GM21723 (cell line): ENCODE data around the gene CCDC157.

Source experiments
- ATAC-seq: cut with Tn5 transposase; IDR thresholded peaks from one replicate; pipeline ENCODE4 v1.9.1; 2021; ENCODE audit warnings: mild to moderate bottlenecking, moderate library complexity; ENCODE audit not compliant: unreplicated experiment

Gene CCDC157

DNA sequence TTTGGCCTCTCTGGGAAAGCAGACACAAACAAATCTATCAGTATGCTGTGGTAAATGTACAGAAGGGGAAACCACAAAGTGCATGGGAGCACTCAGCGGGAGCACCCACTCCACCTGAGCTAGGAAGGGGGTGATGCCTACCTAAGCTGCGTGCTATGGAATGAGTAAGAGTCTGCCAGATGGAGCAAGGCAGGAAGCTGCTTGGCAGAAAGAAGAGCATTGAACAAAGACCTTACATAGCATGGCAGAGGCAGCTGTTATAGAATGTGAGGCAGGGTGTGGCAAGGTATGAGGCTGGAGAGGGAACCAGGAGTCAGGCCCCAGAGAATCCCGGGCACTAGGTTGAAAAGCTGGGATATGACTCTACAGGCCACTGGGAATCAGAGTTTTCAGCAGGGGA is 55.0 kb downstream of the CCDC157 start:
- no peak for ATAC-seq

DNA sequence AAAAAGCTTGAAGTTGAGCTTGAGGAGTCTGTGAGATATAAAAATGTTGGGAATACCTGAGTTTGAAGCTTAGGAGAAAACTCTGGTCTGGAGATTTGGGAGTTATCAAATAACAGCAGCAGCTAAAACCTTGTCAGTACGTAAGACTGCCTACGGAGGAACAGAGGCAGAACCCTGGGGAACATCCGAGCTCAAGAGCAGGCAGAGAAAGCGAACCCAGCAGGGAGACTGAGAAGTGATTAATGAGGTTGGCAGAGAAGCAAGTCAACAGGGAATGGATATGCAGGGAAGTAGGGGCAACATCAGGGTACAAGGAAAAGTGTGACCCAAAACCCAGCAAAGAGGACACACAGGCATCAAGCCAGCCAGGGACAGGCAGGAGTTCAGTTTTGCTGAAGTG is 56.2 kb downstream of the CCDC157 start:
- no peak for ATAC-seq

DNA sequence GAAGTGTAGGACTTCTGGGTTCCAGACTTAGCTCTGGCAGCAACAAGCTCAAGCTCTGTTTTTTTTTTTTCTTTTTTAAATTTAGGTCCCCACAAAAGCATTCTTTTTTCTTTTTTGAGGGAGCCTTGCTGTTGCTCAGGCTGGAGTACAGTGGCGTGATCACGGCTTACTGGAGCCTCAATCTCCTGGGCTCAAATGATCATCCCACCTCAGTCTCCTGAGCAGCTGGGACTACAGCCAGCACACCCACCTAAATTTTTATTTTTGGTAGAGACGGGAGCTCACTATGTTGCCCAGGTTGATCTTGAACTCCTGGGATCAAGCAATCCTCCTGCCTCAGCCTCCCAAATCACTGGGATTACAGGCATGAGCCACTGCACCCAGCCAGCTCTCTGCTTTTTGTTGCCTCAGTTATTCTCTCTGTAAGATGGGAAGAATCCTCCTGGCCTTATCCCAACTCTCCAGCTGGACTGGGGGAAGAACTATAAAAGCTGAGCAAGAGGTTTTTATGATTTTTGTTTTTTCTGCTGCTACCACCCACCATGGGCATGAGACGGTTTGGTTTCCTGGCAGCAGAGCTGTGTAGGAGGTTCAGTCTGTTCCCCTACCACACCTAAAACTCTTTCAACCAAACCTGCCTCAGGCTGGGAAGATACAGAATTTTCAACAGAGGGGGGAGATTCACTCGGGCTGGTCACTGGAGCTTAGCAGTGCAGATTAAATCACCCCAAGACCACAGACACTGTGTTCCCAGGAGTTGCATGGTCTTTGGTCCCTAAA is 57.1 kb downstream of the CCDC157 start:
- no peak for ATAC-seq

DNA sequence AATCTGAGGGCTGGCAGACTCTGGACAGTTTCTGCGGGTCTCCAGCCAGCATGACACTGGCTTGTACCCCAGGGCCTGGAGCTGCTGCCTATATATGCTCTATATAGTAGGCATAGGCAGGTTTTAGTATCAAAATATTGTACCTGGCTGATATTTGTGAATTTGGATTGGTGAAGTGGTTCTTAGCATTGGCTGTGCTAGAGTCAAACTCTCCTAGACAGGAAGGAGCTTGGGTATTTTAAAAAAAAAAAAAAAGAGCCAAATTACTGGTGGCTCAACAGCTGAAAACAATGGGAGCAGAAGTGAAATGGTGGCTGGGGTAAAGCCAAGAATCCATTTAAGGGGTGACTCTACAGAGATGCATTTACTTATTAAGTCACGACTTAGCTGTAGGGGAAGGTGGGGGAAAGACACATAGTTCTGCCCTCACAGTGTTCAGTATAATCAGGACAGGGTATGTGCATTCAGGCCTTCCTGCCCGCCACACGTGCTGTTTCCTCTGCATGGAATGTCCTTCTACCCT is 57.8 kb downstream of the CCDC157 start:
- no peak for ATAC-seq

DNA sequence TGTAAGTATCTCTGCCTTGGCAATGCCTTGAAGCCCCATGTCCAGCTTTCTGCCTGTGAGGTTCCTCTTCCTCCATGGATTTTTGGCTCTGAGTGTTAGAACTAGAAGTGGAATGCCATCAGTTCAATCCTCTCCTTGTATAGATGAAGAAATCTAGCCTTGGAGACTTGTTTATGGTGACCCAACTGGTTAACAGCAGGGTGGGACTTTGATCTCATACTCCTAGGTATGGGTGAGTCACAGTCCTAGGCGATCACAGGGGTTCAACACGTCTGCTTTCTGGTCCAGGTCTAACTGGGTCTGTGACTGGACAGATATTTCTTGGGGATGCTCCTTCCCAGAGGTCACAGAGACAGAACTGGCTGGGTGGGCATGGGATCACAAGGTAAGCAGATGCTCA is 59.6 kb downstream of the CCDC157 start:
- ATAC-seq: no peak

DNA sequence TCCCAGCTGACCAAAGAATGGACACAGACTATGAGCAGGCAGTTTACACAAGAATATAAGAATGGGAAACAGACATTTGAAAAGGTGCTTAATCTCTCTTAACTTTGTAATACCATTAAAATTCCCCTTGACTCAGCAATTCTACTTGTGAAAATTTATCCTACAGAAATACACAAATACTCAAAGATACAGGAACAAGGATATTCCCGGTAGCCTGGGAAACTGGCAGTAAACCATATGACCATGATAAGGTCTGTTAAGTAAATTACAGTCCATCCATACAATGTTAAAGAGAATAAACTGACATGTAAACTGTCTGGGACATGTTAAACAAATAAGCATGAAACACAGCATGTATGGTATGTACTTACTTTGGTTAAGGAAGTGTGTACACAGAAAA is 60.0 kb downstream of the CCDC157 start:
- no peak for ATAC-seq

DNA sequence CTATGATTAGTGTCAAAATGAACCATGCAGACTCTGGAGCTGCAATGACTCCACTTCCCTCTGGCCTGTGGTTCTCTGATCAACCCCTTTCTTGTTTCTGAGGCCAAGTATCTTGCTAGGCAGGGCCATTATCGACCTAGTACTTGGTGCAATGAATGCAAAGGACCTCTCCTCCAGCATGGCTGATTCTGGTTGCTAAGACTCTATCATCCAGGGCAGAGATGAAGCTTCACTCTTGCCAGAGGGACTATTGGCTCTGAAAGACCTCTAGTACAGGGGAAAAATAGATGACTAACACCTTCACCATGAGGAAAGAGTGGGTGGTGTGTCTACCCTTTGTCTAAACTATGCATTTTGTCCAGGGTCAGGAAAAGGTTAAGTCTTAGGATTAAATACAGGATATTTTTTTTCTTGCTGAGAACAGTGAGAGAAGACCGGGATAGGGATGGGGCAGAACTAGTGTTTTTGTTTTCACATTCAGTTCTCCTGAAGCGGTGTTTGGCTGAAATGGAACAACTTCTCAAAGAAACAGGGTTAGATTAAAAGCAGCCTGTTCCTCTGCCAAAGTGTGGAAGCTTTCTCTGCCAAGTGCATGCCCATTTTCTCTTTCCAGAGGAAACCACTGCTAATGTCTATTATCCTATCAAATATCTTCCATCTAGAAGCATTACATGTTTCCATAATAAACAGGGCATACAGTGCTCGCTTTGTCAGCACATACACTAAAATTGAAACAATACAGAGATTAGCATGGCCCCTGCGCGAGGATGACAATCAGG is 63.7 kb downstream of the CCDC157 start:
- no peak for ATAC-seq

DNA sequence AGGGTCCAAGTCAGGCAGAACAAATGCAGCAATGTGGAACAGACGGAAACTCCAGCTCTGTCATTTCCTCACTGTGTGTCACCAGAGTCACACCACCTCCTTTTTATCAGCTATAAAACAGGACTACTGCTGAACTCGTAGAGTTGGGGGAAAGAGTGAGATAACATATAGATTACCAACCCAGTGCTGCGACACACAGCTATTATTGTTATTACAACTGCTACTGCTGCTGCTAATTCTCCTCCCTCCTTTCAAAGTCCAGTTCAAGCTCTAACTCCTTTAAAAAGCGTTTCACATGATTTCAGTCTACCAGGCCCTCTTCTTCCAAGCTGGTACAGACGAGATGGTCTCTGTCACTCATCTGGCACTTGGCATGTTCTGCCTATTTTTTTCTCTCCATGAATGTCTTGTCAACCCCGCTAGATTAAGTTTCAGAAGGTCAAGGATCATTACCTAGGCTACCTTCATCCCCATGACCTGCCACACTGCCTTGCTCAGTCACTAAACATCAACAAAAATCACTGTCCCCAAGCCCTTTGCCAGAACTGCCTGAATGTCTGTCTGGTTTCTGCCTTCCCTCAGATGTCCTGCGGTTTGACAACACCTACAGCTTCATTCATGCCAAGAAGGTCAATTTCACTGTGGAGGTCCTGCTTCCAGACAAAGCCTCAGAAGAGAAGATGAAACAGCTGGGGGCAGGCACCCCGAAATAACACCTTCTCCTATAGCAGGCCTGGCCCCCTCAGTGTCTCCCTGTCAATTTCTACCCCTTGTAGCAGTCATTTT is 65.1 kb downstream of the CCDC157 start:
- ATAC-seq: no peak

DNA sequence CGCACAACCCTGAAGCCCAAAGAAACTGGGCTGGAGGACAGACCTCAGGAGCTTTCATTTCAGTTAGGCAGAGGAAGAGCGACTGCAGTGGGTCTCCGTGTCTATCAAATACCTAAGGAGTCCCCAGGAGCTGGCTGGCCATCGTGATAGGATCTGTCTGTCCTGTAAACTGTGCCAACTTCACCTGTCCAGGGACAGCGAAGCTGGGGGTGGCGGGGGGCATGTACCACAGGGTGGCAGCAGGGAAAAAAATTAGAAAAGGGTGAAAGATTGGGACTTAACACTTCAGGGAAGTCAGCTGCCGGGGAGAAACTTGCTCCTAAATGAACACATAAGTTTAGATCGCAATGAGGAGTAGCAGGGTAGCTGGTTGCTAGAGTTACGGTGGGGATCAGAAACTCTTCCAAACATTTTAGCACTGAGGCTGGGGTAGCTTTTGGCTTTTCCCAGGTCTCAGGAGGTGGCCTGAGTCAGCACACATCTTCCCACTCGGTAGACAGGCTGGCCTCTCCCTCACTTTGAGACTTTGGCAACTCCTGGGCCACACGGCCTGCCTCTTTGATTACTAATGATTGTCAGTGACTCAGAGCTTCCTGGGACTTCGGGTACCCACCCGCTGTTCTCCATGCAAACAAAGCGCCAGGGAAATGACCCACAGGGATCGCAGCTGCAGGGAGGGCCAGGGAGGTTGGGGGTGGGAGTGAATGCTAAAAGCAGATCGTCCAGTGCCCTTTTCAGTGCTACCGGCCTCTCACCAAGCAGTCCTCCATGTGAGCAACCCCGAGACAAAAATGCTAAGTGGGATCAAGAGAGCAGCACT is 65.9 kb downstream of the CCDC157 start:
- no peak for ATAC-seq

DNA sequence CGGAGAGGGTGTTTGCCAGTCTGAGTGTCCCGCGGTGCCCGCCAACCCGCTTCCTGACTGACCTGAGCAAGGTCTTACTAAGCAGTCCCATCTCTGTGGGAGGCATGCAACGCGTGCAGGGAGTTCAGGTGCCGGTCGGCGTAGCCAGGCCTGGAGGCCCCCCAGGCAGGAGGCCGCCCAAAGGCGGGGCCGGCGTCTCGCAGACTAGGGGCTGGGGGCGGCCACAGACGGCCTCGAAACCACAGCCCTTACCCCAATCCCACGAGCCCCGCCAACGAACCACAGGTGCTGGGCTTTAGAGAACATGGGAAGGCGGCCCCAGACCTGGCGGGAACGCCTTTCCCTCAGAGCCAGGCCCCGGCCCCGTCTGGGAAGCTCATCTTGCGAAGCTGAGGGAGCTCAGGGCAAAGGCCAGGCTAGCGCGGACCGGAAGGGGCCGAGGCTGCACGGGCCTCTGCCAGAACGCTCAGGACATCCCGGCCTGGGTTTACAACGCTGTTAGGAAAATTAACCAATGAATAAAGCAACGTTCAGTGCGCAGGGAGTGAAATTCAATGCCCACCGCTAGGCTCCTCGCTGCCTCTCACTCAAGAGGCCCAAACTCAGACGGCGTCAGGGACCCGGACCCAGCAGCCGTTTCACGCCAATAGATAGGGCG is 66.6 kb downstream of the CCDC157 start:
- peak; percentile 25 for ATAC-seq

DNA sequence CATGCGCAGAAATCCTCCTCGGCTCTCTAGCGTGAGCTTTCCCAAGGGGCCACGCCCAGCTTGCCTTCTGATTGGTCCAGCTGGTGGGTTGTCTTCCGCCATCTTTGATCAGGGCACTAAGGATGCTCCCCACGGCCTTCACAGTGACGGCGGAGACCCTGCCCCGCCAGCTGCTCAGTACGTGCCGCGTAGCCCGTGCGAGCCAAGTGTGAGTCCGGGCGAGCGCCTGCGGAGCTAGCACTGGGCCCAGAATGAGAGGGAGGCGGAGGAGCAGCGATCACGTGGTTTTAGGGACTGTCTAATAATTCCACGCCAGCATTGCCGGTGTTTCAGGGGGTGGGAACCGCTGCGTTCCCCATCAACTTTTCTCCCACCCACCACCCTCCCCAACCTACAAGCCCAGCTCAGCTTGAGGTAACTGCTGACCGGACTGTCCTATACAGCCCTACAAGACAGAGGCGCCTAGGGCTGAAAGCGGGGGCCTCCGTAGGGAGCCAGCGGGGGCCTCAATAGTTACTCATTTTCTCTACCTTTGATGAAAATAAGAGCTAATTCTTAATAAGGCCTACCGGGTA is 67.2 kb downstream of the CCDC157 start:
- peak; percentile 80 for ATAC-seq

DNA sequence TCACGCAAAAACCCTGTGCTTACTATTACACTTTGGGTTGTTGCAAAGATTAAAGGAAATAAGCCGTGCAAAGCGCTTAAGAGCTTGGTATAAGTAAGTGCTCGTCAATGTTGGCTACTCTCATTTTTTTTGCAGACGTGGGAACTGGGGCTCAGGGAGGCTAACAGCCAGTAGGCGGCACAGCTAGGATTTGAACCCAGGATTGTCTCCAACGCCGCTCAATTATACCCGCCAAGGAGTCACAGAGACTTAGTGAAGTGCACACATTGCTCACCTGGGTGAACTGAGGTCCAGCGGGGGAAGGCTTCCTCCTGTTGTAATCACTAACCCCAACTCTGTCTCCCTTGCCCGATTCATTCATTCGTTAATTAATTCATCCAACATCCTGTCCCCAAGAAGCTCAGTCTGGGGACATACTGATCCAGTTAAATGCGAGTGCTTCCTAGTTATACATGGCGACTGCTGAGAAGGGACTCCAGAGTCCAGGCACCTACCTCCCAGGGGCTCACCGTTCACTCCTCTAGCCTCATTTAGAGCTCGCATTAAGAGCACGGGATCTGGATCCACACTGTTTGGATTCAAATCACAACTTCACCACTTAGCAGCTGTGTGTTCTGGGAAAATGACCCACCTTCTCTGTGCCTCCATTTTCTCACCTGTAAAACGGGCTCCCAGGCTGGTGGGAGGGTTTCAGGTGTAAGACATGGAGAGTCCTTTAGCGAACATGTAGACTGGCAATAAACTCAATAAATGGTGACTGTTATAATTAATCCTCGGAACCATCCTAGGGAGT is 67.9 kb downstream of the CCDC157 start:
- no peak for ATAC-seq

DNA sequence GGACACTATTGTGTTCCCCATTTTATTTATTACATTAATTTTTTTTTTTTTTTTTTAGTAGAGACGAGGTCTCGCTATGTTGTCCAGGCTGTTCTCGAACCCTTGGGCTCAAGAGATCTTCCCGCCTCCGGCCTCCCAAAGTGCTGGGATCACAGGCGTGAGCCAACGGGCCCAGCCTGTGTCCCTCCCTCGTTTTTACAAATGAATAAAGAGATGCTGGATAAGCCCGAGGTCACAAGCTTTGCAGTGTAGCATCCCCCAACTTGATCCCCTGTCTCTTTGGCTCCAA is 68.5 kb downstream of the CCDC157 start:
- ATAC-seq: no peak

DNA sequence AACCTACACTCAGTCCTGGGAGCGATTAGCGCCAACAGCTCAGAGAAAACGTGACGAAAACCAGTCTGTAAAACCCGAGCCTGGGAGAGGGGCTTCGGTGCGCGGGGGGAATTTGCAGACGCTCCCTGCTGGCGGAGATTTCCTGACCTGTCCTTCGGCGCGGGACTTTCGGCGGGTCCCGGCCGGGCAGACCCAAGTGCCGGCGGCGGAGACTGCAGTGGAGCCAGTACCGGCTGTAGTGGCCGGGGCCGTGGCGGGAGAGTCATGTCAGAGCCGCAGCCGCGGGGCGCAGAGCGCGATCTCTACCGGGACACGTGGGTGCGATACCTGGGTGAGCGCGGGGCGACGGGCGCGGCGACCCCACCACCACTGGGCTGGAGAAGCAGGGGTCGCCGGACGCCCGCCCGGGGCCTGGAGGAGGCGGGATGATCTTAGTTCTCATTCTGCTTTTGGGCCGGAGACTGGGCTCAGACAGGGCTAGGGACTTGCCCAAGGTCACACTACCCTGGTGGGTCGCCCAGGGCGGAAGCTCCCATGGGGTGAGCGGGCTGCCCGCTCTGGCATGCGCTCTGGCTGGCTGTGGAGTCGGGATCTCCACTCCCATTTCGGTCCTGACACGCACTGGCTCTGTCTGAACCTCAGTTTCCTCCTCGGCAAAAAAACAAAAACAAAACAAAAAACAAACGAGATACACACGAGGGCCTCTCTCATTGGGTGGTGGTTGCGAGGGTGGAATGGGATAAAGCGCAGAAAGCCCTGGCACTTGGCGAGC is 69.0 kb downstream of the CCDC157 start, which contains the start of gene MTFP1:
MTFP1 (plus strand) TSS at position 153 of the 772 bp plus-strand sequence; CDS start at position 265, 112 bp downstream.
- ATAC-seq: no peak
